SIG-M5 treated with dmso at 0.1 percent for 504 hours (cell line): ENCODE data around the gene OBSL1.
A peak's percentile ranks its signal among the peaks of the same experiment; 100 is the strongest.

Source experiments
- DNase-seq: peaks from one replicate; lab custom pipeline; 2025; ENCODE audit not compliant: unreplicated experiment; lab: John Stamatoyannopoulos, UW

The OBSL1 gene

DNA sequence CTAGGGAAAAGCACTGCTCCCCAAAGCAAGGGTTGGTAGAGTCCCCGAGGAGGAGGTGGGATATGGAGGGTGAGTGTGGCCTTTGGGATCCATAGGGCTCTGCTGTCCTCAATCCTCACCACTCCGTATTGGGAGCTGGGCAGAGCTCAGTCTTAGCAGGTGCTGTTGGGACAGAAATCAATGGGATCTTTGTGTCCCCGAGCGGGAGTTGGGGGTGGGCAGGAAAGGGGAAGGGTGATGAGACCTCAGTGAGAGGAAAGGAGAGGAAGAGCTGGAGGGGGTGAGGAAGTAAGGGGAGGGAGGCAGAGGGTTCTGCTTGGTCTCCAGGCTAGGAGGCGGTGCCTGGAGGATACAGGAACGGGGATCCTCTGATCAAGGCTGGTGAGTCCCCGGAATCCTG, 54.5 kb downstream of the OBSL1 start:
- DNase-seq: no peak

DNA sequence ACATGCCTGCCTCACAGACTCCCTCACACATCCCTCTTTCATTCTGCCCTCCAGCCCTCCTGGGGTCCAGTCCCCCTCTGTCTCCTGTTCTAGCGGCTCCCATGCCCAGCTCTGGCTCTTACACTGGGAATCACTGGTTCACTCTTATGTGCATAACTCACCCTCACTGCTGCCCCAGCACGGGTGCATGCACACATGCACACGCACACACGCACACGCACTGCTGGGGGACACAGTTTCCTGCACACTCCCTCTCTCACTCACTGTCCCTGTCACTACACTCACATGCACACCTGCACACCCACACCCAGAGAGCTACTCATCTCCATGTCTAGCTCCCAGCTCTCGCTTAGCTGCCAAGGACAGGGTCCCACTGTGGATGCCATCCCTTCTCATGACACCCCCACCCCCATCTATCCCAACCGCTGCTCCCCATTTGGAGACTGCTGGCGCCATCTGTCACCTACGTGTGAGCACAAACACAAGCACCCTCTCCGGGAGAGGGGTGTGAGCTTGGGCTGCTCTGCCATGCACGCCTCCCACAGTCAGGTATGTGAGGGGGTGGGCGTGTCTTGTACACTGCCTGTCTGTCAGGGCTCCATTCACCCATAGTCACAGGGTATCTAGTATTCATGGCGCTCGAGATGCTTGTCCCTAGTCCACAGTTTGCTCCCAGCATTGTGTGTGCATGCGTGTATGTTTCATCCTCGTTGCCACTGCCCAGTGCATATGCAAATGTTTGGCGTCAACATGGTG, 55.3 kb downstream of the OBSL1 start:
- DNase-seq: no peak

DNA sequence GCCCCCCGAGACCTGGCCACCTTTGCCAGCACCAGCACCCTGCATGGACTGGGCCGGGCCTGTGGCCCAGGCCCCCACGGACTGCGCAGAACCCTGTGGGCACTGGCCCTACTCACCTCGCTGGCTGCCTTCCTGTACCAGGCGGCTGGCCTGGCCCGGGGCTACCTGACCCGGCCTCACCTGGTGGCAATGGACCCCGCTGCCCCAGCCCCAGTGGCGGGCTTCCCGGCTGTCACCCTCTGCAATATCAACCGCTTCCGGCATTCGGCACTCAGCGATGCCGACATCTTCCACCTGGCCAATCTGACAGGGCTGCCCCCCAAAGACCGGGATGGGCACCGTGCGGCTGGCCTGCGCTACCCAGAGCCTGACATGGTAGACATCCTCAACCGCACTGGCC, 56.5 kb downstream of the OBSL1 start:
- DNase-seq: no peak

DNA sequence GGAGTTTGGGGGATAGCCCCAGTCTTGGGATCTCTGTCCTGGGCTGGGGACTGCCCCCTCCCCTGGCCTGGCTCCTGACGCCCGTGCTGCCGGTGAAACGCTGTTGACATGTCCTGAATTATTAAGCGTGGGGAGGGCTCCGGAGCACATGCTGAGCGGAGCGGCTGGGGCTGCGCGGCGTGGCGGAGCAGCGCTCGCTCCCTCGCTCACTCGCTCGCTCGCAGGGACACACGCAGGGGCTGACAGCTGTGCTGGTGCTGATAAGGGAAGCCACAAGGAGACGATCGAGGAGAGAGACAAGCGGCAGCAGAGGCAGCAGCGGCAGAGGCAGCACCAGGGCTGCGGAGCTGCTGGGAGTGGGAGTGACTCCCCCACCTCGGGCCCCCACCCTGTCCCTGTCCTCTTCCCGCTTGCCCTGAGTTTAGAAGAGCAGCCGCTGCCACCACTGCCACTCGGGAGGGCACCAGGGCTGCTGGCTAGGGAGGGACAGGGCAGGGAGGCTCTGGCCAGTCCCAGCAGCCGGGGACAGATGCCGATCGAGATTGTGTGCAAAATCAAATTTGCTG, 57.1 kb downstream of the OBSL1 start, which contains the start of gene ASIC4:
Gene ASIC4 (plus strand): TSS at position 287 of the 566 bp plus-strand sequence. CDS start 243 bp downstream, at position 530.
- DNase-seq: no peak

DNA sequence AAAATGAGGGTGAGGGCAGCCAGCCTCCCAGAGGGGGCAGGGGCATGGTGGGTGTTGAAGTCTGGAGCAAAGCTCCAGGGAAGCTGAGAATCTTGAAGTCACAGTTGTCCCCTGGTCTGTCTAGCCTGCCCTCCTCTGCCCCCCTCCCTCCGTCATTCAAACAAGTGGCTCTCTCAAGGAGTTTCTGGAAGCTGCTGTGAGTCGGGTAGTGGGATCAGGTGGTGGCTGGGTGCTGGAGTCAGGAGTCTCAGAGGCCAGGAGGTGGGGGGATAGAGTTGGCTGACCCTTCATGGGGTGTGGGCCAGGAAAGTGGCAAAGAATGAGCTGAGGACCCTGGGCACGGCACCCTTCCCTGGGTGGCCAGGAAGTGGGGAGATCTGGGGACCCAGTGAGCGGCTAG, 57.6 kb downstream of the OBSL1 start:
- DNase-seq: no peak

DNA sequence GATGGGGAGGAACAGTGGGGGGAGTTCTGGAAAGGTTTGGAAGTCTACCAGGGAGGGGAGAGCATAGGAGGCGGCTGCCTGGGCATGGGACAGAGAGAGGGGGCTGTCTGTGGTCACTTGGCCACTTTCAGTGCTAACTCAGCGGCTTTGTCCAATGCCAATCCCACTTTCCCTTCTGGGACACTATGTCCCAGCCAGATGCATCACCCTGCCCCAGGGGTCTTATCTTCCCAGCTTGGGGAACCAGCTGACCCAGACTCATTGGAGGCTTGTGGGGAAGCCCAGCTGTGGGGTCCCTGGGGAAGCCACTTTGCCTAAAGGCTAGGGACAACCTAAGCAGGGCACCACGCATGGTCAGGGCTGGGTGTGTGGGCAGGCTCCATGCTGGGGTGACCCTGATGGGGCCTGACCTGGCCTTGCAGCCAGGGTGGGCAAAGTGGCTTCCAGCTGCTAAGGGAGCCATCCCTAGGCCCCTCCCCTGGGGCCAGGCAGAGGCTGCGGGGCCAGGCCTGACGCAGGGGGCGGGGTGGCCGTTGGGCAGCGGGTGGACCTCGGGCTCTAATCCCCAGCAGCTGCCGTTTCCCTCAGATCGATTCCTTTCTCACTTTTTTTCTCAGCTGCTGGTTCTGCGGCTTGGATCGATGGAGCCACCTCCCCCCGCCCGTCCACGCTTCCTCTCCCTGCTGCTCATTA, 58.7 kb downstream of the OBSL1 start:
- no peak for DNase-seq

DNA sequence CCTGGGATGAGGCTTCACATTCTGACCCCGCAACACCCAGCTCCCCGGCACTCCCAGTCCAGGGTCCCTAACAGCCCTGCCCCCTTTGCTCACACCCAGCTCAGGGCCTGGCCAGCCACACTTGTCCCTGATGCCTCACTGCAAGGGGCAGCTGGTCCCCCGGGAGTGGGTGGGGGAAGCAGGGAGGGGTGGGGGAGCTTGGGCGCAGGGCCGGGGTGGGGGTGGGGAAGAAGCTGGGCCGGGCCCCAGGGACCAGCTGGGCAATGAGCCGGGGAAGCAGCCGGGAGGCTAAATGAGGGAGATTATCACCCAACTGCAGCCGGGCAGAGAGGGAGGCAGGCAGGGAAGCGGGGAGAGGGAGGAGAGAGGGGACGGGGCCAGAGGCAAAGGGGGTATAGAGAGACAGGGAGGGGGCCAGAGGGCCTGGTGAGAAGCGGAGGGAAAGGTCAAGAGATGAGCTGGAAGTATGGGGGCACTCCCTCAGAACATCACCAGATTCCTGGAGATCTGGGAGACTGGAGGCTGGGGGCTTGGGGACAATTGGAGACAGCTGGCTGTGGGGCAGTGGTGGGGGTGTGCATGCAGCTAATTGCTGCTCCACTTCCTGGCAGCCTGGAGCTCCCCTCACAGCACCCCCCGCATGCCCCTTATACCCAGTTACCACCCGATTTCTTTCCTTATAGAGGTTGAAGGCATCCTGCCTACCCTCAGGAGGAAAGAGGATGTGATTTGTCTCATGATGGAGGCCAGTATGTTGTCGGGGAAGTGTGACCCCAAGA, 59.6 kb downstream of the OBSL1 start:
- DNase-seq: no peak

DNA sequence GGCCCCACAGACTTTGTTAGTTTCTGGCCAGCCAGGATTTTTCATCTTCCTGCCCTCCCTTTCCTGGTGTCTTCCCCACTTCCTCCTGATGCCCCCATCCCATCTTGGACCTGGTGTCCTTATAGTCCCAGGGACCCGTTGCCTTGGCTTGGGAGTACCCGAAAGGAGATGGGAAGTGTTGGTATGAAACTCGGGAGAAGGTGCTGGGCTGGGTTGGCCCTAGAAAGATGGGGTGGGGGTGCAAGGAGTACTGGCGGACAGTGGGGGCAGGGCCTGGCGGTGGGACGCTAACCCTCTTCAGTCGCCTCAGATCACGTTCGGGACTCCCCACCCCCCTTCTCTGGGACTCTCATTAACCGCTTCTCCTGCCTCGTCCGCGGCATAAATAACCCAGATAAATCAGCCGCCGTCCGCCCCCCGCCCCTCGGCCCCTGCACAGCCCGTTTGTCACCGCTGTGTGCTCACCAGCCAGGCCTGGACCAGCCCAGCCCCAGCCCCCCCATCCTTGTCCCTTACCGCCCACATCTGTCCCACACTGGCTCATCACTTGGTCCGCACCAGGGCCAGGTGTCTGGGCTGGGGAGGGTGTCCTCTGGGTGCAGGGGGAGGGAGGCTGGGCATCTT, 60.7 kb downstream of the OBSL1 start:
- DNase-seq: no peak

DNA sequence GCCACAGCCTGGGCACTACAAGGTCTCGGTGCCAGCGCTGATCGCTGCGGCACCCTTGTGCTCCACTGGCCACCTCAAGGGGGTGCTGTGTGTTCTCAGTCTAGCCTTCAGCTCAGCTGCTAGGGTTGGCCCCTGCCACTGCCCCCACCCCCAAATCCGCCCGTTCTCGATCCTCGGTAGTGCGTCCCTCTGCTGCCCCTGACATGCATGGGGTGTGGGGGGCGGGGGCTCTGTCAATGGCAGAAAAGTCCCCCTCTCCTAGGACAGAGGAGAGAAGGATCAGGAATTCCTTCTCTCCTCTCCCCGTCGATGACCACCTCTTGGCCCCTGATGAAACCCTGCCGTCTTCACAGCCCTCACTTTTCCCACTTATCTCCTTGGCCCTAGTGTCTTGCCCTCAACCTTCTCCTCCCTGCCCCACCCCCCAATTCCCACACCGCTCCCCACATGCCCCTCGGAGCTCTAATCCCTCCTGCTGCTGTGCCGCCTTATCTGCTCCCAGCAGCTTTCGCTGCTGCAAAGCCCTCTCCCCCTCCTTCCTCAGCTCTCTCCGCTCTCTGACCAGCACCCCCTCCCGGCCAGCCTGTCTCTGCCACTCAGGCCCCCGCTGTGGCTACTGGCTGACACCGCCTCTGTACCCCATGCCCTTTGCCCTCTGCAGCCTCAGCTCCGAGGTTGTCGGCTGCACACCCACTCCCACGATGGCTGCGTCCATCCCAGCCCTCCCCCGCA, 61.4 kb downstream of the OBSL1 start:
- peak; percentile 34 for DNase-seq

DNA sequence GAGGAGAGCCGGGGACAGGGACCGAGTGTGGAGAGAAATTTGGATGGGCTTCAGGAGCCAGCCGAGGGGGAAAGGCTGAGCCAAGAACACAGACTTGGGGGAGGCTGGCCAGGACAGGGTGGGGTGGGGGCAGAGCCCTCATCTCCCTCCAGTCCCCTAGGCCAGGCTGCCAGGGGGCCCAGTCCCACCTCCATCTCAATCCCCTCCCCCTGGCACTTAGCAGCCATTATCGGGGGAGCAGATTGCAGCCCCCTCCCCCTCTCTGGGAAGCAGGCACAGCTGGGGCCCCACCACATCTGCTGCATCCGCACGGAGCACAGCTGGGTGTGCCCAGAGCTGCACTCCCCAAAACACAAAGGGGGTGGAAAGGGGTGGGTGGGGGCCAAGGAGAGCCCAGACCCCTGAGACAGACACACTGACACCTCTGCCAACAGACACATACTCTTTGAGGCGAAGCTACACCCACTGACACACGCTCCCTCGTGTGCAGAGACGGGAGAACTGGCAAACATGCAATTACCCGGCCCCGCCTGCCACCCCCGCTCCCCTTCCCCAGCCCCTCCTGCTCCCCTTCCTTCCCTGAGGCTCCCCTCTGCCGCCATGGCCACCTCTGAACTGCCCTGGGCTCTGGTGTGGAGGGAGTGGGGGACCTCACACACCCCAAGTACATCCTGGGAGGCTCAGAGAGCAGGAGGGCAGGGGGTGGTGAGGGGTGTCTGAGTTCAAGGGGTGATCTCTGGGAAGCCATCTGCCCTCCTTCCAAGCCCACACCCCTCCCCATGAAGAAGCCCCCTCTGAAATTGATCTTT, 62.2 kb downstream of the OBSL1 start:
- DNase-seq: no peak

DNA sequence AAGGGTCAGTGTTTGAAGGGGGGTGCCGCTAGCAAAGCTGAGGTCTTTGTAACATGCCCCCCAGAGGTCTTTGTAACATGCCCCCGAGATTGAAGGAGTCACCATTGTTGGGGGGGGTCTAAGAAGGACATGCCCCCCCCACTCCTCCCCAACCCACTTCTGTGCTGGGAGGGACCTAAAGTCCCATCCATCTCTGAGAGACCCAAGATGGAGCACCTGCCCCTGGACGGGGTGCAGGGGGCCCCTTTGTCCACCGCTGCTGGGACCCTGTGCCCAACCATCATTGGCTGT, 63.0 kb downstream of the OBSL1 start:
- no peak for DNase-seq

DNA sequence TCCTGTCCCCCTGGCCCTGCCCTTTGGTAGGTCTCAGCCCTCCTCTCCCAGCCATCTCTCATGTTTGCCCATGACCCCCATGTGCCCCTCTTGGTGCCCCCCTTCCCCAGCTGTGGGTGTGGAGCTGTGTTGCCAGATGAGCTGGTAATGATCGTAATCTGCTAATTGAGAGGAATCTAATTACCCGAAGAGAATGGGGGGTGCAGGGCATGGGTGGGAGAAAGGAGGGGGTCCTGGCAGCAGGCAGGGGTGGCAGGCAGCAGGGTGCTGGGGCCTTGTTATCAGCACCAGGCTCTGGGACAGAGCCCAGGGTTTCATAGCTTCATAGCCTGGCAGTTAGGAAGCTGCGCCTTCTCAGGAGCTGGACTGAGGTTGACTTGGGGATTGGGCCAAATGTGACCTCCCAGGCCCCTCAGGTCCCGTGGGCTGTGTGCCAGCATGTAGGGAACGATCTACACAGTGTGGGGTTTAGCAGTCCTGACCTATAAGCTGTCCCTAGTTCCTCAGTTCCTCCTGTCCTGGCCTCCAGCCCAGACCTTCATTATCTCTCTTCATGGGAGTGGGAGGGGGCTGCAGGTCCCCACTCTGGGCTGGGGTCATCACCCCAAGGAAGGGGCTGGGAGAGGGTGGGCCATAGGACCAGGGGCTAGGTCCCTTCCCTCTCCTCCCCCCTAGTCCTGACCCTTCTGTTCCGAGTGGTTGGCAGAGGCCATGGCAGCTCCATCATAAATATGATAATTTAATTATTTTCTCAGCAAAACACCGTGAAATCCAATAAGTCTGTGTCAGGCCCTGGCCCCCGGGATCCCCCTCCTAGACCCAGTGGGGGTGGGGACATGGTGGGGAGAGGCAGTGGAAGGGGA, 63.5 kb downstream of the OBSL1 start:
- DNase-seq: no peak

DNA sequence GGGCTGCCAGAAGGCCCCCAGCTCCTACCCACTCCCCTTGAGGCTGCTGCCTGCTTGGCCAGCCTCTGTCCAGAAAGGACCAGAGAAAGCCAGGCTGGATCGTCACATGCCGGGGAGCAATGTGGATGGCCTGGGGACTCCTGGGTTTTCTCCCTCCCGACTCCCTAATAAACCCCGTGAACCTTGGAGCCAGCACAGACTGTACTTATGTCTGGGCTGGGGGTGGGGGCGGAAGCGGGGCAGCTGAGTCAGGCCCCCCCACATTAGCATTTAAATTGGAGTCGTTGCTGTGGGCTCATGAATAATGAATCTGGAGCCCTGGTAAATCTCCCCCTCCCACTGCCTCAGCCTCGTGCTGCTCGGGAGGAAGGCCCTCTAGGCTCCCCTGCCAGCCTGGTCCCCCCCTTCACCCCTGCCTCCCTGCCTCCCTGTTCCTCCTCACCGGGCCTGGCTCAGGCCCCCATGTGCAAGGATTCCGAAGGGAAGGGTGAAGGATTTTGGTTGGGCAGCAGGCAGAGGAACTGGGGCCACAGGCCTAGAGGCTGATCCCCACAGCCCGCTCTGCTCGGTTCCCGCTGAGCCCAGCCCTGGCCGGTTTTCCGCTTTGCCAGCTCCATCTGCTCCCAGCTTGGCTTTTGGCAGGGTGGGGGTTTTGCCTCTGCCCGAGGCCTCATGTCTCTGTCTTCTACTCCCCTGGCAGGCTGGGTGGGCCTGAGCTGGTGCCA, 64.4 kb downstream of the OBSL1 start:
- no peak for DNase-seq

DNA sequence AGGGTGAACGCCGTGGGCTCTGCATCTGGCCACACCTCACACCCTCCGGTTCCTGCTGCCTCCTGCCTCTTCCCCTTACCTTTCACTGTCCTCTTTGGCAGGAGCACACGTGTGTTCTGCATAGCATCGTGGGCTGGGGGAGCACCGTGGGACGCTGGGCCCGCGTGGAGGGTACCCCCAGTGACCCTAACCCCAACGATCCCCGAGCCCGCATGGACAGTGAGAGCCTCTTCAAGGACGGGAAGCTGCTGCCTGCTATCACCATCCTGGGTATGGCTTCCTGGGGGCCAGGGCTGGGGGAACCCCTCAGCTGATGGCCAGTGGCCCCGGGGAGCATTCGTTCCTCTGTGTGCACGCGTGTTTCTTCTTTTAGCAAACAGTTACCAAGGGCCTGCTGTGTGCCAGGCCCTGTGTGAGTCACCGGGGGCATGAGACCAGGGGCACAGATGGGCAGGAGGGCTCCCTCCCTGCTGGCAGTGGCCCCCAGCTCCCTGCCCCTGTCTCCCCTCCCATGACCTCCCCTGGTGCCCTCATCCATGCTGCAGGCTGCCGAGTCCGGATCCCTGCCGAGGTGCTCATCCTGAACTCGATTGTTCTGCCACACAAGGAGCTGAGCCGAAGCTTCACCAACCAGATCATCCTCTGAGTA, 65.1 kb downstream of the OBSL1 start:
- DNase-seq: no peak

DNA sequence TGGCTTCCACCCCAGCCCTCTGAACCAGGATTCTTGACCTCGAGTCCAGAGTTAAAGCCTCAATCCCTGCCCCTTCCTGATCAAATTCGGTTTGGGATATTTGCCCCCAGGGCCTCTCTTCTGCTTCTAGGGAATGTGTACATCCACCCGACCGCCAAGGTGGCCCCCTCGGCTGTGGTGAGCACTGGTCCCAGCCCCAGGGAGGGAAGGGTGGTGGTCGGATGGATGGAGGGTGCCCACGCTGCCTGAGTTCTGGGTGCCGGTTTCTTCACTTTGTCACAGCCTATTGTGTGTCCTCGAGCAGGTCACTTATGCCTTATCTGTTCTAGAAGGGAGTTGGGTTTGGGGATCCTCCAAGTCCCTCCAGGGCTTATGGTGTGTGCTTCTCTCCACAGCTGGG, 65.8 kb downstream of the OBSL1 start:
- DNase-seq: no peak

DNA sequence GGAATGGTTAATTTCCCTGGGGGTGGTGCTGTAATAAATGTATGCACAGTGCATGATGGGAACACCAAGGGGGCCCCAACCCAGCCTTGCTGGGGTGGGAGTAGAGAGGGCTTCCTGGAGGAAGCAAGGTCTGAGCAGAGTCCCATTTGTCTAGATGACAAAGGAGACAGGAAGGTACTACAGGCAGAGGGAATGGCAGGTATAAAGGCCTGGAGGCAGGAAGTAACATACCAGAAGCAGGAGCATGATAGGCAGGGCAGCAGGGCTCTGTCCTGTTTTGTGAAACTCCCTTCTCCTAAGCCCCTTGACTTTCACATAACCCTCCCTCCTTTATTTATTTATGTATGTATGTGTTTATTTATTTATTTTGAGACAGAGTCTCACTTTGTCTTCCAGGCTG, 68.7 kb downstream of the OBSL1 start:
- no peak for DNase-seq

DNA sequence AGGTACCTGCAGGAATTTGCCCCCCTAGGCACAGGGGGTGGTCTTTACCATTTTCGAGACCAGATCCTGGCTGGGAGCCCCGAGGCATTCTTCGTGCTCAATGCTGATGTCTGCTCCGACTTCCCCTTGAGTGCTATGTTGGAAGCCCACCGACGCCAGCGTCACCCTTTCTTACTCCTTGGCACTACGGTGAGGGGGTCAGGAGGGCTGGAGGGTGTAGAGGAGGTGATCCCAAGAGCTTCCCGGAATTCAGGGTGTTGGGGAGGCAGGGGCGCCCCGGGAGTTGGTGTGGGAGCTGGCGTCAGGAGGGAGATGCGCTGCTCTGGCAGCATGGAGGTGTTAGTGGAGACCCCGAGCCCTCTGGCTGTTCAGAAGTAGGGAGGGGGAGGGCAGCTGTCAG, 69.5 kb downstream of the OBSL1 start:
- no peak for DNase-seq
